ENCODE data around the gene SLC25A26. TPM values are rescaled to one million over a fixed set of nuclear protein-coding genes. Genes with fewer than 3 reads are reported as not detected.

SLC25A26 gene
- total and polyA plus RNA-seq, 2 of the 13 experiments (the other 11 are each of a cell fraction or from before 2014, with no cell fraction given) = 23.1 to 32.7 TPM

GRCh38 chr3:66419036-66419435, 198.2 kb downstream of the SLC25A26 start:
- in situ Hi-C loops (cut with HindIII; ENCODE audit: extremely low pct_ligation_motif_present, low pct_unique_long_range_greater_than_20kb) = no loop called here
- no peaks in the 10 kb centered on the region for H3K27me3 ChIP-seq (ENCODE audit: control insufficient read depth in 1 of 2, insufficient read depth in 2 of 2, low read length in 2 of 2)
- intact Hi-C loops (cut with micrococcal nuclease; ENCODE audit: unreplicated experiment) = no loop called here
- CTCF ChIA-PET (ENCODE audit: low intra/inter-chr PET ratio, low total read pairs) = no interaction called here
- H3K4me3 ChIP-seq (replicated peaks in 1 of 3; ENCODE audit: insufficient read depth in 1 of 3, low read depth in 2 of 3, low read length in 3 of 3) = no peak overlapping the region
- WGBS (ENCODE audit: low lambda C conversion rate) = 97% methylated on average over 14 of the region's 14 CpGs
- BruUV-seq (replicated peaks) = no TSS peak
- POLR2A ChIA-PET = no interaction called here
- no peaks in the 10 kb centered on the region for H4K20me1 ChIP-seq (ENCODE audit: insufficient read depth, low read length)
- H3K4me1 ChIP-seq (ENCODE audit: insufficient read depth, low read length) = peaks cover 5% of the 10 kb centered on the region; the same call in 1 of the 2 replicates
- no peak for TF ChIP-seq MTF2 (CRISPR knock-in tag; IDR thresholded peaks at IDR 0.05; ENCODE audit: borderline replicate concordance)
- no peak for TF ChIP-seq JUNB (CRISPR knock-in tag; IDR thresholded peaks at IDR 0.05; ENCODE audit: borderline replicate concordance)
- TF ChIP-seq ZNF207 (IDR thresholded peaks at IDR 0.05; ENCODE audit: borderline replicate concordance) = no peak
- TF ChIP-seq ZUFSP (CRISPR knock-in tag; IDR thresholded peaks at IDR 0.05; ENCODE audit: borderline replicate concordance) = no peak
- TF ChIP-seq SRSF4 (IDR thresholded peaks at IDR 0.05; ENCODE audit: low read depth, low read length, poor library complexity, severe bottlenecking) = no peak
- no peak for TF ChIP-seq ZMYM3 (CRISPR knock-in tag; IDR thresholded peaks at IDR 0.05)
- TF ChIP-seq ZNF441 (CRISPR knock-in tag; IDR thresholded peaks at IDR 0.05; ENCODE audit: borderline replicate concordance) = no peak
- TF ChIP-seq ZNF597 (CRISPR knock-in tag; IDR thresholded peaks at IDR 0.05) = no peak
- H3K9me3 ChIP-seq (ENCODE audit: low read length) = peaks cover 19% of the 10 kb centered on the region
- no peak overlapping the region for H3K27ac ChIP-seq (ENCODE audit: extremely low read length, insufficient read depth, low read length)
- no peak overlapping the region for H3K4me2 ChIP-seq (ENCODE audit: low read depth, low read length)
- H3K9ac ChIP-seq (ENCODE audit: insufficient read depth, low read depth, low read length) = no peak overlapping the region
- ATAC-seq (no peak), FAIRE-seq (no peak), DNase-seq (ENCODE audit: low spot score) (no peak)
- H2AFZ ChIP-seq (ENCODE audit: low read length) = no peak overlapping the region
- H3K79me2 ChIP-seq (ENCODE audit: insufficient read depth, low read length) = peaks cover 7% of the 10 kb centered on the region
- H3K36me3 ChIP-seq (replicated peaks in 1 of 2; ENCODE audit: control insufficient read depth in 1 of 2, insufficient read depth in 2 of 2, low read length in 2 of 2) = peaks cover 3 to 14% of the 10 kb centered on the region in 2 experiments
